Measurements from ENCODE around the gene NAT16.

The NAT16 gene

DNA sequence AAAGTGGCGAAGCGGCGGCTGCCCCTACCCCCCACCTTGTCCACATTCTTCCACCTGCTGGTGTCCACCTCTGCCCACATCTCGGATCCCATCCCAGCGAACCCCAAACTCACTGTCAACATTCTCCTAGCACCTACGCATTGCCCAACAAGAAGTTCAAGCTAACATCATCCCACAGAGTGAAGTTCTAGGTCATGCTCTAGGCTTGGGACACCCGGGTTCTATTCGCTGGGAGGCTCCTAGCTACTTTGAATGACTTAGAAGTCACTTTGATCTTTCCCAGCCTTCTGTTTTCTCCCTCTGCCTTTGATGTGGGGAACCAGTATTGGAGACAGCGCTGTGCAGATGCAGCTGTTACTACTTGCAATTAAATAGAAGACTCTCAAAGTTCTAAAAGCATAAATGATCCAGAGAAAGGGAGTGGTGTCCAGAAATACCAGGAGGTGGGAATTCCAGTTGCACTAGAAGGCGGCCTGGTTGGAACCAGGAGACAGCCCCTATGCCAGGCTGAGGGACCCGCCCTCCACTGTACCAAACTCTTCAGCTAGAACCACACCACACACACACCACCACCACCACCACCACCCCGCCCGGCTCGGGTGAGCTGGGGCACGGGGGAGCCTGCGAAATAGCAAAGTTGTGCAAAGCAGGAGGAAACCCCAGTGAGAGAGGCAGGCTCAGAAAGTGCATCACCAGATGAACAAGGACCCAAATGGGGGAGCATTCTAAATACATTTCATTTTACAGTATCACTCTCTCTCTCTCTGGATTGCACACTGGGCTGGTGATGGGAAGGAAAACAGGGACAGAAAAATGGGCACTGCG lies 9.3 kb downstream of the NAT16 start:
- no peak for DNase-seq

DNA sequence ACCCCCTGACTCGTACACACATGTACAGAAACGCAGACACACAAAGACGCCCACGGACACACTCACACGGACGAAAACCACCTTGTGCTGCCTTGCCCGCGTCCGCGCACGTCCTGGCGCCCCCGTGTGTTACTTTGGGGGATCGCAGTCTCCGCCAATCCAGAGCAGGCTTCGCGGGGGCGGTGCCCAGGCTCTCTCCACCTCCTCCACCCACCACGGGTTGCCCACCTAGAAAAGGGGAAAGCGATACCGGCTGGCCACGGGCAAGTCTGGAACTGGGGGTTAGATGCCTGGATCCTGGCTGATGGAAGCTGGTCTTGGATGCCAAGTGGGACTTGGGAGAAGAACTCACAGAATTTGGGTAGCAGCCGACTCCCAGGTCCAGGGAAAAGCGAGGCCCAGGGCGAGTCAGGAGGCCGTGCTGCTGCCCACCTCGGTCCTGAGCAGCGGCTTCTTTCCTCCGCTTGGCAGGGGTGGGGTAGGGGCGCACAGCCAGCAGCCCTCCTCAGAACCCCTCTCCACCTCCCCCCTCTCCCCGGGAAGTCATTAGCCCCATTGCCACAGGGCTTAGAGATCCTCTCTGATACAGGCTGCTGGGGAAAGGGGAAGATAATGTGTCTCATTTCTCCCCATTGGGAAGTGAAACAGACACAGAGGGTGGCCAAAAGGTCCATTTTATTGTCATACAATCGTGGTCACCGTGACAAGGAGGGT lies 10.1 kb downstream of the NAT16 start:
- peak; percentile 49 to 68 for DNase-seq

DNA sequence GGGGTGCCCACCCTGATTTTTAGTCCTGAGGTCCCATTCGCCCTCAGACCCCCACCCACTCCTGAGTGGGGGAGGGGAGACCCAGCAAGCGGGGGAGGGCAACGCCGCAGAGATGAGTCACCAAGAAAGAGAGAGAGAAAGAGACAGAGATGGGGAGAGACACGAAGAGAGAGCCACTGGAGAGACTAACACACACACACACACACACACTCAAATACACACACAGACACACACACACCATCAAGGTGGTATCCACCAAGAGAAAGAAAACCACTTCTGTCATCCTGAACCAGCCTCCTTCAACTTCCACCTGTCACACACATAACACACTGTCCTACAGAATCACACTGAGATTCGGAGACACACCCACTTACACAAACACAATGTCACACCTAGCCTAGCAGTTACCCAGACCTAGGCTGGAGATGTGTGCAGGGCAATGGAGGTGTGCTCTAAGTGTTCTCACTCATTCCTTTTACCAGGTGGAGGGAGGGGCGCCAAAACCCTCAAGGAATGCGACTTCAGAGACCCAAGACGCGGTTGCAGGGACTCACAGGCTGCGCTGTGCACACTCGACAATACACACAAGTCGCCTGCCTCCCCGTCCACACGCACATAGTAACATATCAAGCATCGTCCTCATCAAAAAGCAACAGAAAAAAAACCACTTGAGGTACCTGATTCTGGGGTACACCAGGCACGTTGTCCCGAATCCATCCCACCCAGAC lies 10.8 kb downstream of the NAT16 start:
- no peak for DNase-seq

DNA sequence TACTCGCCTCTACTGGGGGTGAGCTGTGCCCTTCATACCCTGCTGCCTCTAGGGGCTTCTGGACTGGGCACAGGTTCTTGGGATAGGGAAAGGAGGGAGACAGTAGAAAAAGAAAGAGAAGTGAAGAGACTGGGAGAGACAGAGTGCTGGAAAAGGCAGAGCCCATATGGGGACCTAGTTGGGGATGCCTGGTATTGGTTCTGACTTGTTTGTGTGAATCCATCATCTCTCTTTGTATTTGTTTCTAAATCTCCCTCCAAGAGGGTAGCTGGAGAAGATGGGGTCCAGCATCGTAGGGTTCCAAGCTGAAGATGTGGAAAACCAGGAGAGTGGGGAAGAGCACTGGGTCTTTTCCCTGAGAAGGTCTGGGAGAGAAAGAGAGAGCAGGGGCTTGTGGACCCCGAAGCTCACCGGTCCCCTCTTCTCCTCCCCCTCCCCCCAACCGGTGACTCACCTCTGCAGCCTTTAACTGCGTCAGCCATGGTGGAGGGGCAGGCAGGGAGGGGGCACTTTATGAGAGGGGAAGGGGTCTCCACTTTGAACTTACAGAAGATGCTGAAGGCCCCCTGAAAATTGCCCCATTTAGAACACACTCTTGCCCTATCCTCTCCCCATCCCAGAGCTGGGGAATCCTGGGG lies 11.6 kb downstream of the NAT16 start:
- DNase-seq, result no peak

DNA sequence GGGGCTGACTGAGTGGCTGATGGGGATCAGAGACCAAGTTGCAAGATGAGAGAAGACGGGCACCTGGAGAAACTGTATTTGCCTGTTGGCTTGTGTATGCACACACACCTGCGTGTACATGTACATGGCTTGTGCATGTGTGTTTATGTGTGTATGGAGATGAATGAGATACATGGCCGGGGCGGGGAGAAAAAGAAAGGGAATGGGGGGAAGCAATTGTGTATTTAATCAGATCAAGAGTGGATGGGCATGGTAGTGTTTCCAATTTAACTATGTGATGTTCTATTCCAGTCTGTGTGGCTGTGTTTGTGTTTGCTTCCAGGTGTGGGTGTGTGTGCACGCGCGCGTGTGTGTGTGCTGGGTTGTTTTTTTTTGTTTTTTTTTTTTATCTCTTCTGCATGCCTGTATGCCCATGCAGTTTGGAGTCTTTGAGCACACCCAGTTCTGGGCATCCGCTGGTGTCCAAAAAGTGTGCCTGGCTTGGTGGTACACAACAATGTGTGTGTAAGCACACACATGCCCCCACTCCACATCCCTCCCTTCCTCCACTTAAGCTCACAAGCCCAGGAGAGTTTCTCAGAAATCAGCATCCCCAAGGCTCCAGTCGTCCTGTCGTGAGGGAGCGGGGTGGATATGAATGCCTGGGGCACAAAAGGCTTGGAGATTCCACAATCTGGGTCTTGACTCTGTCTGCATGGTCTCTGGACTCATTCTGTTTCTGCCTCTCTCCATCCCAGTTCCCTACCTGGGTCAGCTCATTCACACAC lies 12.3 kb downstream of the NAT16 start:
- no peak for DNase-seq

DNA sequence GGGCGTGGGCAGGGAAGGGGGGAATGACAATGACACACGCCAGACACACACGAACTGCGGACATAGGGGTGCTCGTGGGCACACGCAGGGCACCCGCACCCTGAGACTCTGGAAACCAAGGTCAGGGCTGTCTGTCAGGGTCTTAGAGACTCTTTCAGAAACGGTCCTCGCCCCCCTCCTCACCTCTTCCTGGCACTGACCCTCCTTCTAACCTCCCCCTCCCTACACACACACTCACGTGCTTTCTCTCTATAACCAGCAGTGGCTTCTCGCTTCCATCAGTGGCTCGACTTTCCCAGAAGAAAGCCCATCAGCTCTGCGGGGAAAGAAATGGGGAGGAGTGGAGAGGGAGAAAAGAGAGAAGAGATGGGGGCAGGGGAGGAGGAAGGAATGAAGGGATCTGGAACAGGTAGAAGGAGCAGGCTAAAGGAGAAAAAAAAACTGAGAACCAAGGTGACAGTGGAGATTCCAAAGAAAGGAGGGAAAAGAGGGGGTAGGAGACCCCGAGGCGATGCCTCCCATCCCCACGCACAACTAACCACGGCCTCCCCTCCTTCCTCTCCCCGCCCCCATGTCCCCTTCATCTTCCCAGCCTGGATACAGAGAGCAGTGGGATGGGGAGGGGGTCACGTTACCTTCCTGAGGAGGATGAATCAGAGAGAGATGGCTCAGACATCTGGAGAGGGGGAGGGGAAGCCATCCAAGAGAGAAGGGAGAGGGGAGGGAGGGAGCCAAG lies 13.0 kb downstream of the NAT16 start:
- no peak for DNase-seq

DNA sequence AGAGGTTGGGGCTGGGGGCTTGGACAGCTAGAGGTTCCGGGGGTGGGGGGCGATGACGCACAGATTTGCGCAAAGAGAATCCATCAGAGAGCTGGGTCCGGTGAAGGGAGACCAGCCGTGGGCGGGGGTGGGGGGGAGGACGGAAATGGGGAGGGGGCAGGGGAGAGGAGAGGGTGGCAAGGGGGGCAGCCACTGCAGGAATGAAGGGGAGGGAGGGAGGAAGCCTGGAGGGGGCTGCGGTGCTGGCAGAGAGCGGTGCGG lies 13.5 kb downstream of the NAT16 start:
- DNase-seq, result no peak

DNA sequence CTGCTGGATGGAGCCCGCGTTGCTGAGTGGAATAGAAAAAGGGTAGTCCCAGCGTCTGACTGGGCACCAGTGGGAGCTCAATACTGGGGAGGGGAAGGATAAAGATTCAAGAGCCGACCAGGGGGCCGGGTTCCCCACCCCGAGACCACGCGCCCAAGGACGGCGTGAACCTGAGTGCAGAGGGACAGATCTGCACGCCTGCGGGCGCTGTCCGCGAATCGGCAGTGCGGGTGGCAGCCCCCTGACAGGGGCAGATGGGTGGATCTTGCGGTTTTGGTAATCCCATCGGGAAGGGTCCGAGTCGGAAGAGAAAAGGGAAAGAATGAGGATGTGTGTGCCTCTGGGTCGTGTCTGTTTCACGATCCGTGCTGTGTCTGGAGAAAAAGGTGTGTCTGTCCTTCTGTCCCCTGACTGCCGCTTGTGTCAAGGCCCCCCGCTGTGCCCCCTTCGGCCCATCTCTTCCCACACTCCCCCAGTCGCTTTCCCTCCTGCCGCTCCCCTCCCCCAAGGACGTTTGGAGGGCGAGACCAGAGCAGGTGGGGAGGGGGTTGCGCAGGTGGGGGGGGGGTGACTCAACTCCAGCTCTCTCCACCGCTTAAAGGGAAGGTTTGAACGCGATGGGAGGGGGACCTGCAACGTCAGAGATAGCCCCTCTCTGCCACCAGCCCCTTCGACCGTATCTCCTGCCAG lies 14.0 kb downstream of the NAT16 start:
- DNase-seq, result no peak

DNA sequence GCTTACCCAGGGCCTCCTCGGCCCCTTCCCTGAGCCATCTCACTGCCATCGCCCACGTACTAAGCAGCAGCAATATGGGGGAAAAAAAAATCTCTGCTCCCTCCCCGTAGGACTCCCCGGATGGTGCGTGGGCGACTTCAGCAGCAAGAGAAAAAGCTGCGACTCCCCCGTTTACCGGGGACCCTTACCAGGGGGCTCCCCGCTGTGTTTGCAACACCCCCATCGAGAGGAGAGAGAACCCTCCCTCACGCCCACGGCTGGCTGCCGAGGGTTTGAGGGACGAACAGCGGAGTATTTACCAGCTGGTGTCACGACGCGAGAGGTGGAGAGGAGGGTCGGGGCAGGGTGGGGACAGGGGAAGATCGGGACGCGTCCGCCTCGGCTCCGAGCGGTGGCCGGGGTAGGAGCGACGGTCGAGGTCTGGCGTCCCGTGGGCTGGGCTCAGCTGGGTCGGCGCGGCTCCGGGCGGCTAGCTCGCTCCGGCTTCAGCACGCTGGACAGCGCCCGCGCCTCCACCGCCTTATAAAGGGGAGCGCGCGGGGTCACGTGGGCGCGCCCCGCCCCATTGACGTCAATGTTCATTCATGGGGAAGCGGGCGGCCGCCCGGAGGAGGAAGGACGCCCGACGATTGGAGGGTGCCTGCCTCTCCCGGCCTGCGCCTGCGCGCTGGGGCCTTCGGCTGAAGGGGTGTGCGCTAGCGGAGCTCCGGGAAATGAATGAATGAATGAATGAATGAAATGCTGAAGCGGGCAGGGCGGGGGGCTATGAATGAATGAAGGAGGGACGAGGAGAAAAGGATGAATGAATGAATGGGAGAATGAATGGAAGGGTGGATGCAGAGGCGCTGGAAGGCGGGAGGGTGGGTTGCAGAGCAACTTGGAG lies 14.8 kb downstream of the NAT16 start, which contains the start of gene VGF:
VGF (minus strand) TSS at position 495 of the 883 bp plus-strand sequence. CDS start 726 bp downstream, outside the sequence.
- peak; percentile 96 to 97 for DNase-seq

DNA sequence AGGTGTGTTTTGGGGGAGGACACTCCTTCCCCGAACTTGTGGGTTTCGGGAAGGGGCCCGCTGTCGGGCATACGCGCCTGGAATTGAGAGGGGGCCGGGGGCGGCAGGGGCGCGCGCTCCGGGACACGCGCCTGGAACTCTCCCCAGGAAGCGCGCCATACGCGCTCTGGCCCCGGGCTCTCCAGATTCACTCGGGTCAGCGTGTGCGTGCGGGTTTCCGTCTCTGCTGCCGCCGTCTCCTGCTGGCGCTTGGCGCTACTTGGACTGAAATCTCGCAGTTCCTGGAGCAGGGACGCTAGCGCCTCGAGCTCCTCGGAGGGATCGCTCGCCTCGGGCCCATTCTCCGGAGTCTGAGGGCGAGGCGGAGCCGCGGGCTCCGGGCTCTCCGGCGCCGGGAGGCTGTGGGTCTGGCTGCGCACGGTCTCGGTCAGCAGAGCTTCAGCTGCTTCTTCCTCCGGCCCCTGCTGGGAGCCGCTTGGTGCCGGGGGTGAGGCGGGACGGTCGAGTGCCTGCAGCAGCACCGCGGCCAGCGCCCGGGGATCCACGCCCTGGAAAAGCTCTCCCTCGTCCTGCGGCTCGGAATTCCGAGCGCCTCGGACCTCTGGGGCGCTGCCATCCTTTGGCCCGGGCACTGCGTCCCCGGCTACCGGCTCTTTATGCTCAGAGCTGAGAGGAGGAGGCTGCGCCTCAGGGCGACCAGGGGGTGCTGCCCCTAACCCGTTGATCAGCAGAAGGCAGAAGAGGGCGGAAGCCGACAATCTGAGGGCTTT lies 15.8 kb downstream of the NAT16 start:
- DNase-seq, result no peak

DNA sequence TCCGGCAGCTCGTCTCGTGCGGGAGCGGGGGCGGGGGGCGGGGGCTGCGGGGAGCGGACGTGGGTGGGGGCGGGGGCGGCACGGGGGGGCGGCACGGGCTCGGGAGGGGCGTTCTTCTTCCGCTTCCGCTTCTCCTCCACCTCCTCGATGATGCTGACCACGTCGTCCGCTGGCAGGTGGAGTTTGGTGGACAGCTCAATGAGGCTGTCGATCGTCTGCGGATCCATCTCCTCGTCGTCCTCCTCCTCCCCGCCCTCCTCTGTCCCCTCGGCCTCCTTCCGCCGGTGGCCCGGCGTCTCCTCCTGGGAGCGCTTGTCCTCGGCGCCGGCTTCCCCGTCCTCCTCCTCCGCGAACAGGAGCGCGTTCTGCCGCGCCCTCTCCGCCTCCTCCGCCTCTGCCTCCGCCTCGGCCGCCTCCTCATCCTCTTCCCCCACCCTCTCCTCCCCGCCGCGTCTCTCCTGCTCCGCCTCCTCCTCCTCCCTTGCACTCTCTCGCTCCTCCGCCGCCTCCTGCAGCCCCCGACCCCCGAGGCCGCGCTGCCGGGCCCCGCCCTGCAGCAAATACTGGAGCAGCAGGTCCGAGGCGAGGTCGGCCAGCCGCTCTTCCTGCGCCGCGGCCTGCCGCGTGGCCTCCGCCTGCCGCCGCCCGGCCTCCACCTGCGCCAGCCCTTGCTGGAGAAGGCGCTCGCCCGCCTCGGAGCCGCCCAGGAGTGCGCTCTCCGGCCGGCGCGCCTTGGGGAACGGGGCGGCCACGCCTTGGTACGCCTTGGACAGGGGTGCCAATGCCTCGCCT lies 16.6 kb downstream of the NAT16 start:
- peak; percentile 71 to 74 for DNase-seq

DNA sequence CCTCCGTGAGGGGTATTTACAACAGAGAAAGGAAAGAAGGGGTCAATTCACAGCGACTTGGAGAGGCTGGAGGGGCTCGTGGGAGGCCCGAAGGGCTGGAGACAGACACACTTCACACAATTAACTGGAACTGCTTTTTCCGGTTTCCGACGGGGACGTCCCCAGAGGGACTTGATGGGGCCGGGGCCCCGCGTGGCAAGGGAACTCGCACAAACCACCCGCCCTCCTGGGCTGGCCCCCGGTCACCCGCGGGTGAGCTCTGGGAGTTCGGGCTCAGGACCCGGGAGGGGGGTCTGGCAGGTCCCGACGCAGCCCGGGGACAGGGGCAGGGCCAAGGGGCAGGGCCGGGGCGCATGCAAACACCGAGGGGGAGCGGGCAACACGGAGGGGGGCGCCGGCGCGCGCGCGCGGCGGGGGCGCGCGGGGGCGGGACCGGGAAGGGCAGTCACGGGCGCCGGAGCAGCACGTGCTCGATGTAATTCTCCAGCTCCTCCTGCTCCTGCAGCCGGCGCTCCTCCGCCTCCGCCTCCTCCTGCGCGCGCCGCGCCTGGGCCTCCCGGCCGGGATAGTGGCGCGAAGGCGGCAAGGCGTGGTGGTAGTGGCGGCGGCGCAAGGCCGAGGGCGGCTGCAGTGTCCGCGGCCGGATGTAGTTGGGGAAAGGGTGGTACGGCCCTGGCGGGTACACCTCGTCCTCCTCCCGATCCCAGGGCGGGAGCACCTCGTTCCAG lies 17.4 kb downstream of the NAT16 start:
- DNase-seq, result peak; percentile 71 to 74

DNA sequence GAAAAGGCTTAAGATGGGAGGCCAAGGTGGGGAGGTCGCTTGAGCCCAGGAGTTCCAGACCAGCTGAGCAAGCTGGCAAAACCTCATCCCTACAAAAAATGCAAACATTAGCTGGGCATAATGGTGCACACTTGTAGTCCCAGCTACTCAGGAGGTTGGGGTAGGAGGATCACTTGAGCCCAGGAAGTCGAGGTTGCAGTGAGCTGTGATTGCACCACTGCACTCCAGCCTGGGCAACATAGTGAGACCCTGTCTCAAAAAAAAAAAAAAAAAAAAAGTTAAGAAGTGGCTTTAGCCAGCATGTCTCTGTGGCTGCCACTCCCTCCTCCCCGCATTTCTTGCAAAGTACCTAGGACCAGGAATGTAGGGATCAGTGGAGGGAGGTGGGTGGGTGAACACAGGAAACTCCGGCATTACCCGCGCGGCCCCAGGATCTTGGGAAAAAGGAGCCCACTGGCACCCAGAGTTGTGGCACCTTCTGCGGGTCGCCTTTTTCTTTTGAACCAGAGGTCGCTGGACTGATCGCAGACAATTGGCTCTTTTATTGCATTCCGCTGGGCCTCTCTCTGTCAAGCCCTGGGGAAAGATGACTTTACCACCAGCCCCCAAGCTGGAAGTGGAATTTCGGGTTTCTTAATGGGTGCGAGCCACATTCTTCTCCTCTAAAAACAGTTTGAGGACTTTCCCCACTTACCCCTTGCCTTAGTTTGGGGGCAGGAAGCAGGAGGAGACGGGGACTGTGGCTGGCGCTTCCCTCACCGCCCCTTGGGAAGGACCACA lies 18.2 kb downstream of the NAT16 start:
- DNase-seq, result no peak

DNA sequence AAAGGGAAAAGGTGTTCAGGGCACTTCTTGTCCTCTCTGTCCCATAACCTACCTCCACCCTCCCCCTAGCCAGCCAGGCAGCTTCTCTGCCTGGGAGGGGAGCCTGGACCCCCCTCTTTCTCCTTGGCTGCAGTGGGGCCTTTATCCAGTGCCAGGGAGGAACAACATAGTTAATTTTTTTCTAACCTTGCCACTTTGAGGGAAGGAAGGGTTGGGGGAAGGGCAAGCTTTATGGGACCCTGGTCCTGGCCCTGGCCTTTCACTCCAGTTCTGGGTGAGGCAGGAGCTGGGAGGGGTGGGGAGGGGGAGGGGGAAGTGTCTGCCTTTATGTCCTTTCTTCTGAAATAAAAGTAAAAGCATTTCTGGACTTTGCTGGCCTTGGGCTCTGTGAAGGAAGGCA lies 19.2 kb downstream of the NAT16 start:
- no peak for DNase-seq

DNA sequence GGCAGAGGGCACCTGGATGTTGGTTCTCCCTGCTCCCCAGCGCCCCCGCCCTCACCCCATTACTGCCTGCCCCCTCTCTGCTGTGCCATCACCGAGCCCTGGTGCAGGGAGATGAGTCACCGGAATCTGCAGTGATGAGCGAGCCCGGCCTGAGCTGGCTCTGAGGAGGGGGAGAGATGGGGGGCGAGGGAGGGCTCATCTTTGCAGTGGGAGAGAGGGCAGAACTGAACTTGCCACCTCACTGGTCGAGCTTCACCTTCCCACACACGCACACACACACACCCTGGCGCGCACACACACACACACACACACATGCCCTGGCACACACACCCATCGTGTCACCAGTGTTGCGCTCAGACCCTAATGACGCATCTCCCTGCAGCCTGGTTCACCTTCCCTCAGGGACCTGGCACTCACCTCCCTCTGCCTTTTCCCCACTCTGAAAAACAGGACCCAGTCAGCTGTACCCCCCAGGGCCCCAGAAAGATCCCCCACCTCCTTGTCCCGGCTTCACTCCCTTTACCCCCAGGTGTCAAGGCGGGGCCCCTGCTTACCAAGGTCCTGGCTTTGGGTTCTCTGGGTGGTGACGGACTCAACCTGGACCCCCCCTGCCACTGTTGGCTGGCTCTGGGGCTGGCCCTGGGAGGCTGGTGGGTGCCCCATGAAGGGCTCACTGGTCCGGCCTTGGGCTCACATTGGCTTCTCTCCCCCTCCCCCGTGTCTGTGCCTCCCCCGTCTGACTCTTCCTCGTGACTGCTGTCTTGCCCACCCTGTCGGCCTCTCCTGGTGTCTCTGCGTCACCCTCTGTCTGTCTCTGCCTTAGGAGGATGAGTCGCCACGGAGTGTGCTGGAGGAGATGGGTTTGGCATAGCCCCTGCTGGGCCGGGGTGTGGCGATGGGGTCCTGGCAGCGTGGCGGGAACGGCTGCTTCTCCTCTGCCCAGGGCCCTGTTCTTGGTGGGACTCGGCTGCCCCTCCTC lies 20.1 kb downstream of the NAT16 start:
- no peak for DNase-seq
